IMR-90 (cell line): ENCODE results near the gene TCERG1. TPM values are rescaled to one million over a fixed set of nuclear protein-coding genes. Genes with fewer than 3 reads are reported as not detected.

Experiments used
- ATAC-seq: fragments of 200-7000 bp; cut with Tn5 transposase; 2 replicates; pipeline ENCODE4 v1.9.1; 2020; ENCODE audit warnings: low read depth, mild to moderate bottlenecking, moderate library complexity
- BruUV-seq: library from RNA; stranded (reverse); fragments of 400-500 nt; replicated peaks from 2 replicates; lab custom pipeline; 2021; lab: Mats Ljungman, UMichigan
- CTCF ChIA-PET: fragments of 300-600 bp; formaldehyde crosslinking; extraction: SDS; loops from one replicate; lab custom pipeline; 2021; ENCODE audit warnings: antibody characterized with exemption; lab: Yijun Ruan, JAX
- POLR2A ChIA-PET: fragments of 300-600 bp; sonication (Branson Sonifier 250); formaldehyde crosslinking; loops from one replicate; lab custom pipeline; 2022; ENCODE audit warnings: antibody characterized with exemption; ENCODE audit not compliant: unreplicated experiment; lab: Charles Lee
- DNase-seq: peaks from one replicate; pipeline ENCODE4 v3.0.0; 2013
- H2AFZ ChIP-seq: replicated peaks from 2 replicates; pipeline ENCODE3; 2013; ENCODE audit warnings: low read length, mild to moderate bottlenecking; ENCODE audit not compliant: poor library complexity
- H2AK5ac ChIP-seq: 2 replicates; pipeline ENCODE4 v1.6.1; 2013; ENCODE audit warnings: low read depth, low read length, inconsistent platforms
- H2AK9ac ChIP-seq: replicated peaks from 2 replicates; pipeline ENCODE3; 2013; ENCODE audit warnings: mild to moderate bottlenecking, low read depth, low read length, moderate library complexity; ENCODE audit not compliant: poor library complexity
- H2BK120ac ChIP-seq: 2 replicates; pipeline ENCODE4 v1.6.1; 2013; ENCODE audit warnings: low read depth, low read length, inconsistent platforms
- H2BK15ac ChIP-seq: 3 replicates; pipeline ENCODE4 v1.6.1; 2013; ENCODE audit warnings: low read depth, low read length, inconsistent platforms
- H2BK20ac ChIP-seq: 2 replicates; pipeline ENCODE4 v1.6.1; 2013; ENCODE audit warnings: low read depth, mild to moderate bottlenecking, inconsistent platforms, low read length, moderate library complexity
- H2BK5ac ChIP-seq: 2 replicates; pipeline ENCODE4 v1.6.1; 2013; ENCODE audit warnings: mild to moderate bottlenecking, low read depth, low read length, inconsistent platforms; ENCODE audit not compliant: poor library complexity, severe bottlenecking
- H3K14ac ChIP-seq: replicated peaks from 2 replicates; pipeline ENCODE4 v1.6.1; 2013; ENCODE audit warnings: low read depth, low read length, inconsistent platforms
- H3K18ac ChIP-seq: 2 replicates; pipeline ENCODE4 v1.6.1; 2013; ENCODE audit warnings: low read depth, low read length, control low read depth
- H3K23ac ChIP-seq: 2 replicates; pipeline ENCODE4 v1.6.1; 2013; ENCODE audit warnings: low read depth, low read length, inconsistent platforms
- H3K27ac ChIP-seq: 2 replicates; pipeline ENCODE4 v1.5.1; 2013; ENCODE audit warnings: mild to moderate bottlenecking, control low read depth, low read length; ENCODE audit not compliant: insufficient read depth
- H3K27me3 ChIP-seq: 2 replicates; pipeline ENCODE4 v1.6.1; 2013; ENCODE audit warnings: low read length; ENCODE audit not compliant: control insufficient read depth, insufficient read depth
- H3K36me3 ChIP-seq: 2 replicates; pipeline ENCODE4 v1.6.1; 2013; ENCODE audit warnings: low read length, mixed read lengths; ENCODE audit not compliant: control insufficient read depth, insufficient read depth
- H3K4ac ChIP-seq: 2 replicates; pipeline ENCODE4 v1.6.1; 2013; ENCODE audit warnings: low read depth, low read length, inconsistent platforms
- H3K4me1 ChIP-seq: 2 replicates; pipeline ENCODE4 v1.6.1; 2013; ENCODE audit warnings: low read length, mixed read lengths; ENCODE audit not compliant: control insufficient read depth, insufficient read depth
- H3K4me2 ChIP-seq: 2 replicates; pipeline ENCODE4 v1.6.1; 2013; ENCODE audit warnings: low read depth, mild to moderate bottlenecking, control low read depth, low read length, moderate library complexity
- H3K4me3 ChIP-seq: 2 replicates; pipeline ENCODE4 v1.5.1; 2013; ENCODE audit warnings: low read depth, mild to moderate bottlenecking, control low read depth, low read length, moderate library complexity; ENCODE audit not compliant: insufficient read depth
- H3K56ac ChIP-seq: 2 replicates; pipeline ENCODE4 v1.6.1; 2013; ENCODE audit warnings: low read length, inconsistent platforms; ENCODE audit not compliant: insufficient read depth; ENCODE audit errors: extremely low read depth
- H3K79me1 ChIP-seq, 2 experiments: 2 replicates each; pipeline ENCODE4 v1.6.1; 2013; ENCODE audit warnings: low read length in 2 of 2, inconsistent platforms in 1 of 2, low read depth in 1 of 2
- H3K9ac ChIP-seq: 2 replicates; pipeline ENCODE4 v1.6.1; 2013; ENCODE audit warnings: low read depth, low read length, control low read depth
- H3K9me1 ChIP-seq: 2 replicates; pipeline ENCODE4 v1.6.1; 2013; ENCODE audit warnings: low read length, inconsistent platforms; ENCODE audit not compliant: insufficient read depth
- H3K9me3 ChIP-seq: 2 replicates; pipeline ENCODE4 v1.6.1; 2013; ENCODE audit warnings: low read length; ENCODE audit not compliant: control insufficient read depth, insufficient read depth
- H4K20me1 ChIP-seq: 2 replicates; pipeline ENCODE4 v1.6.1; 2013; ENCODE audit warnings: low read length, inconsistent platforms; ENCODE audit not compliant: insufficient read depth
- H4K5ac ChIP-seq: 2 replicates; pipeline ENCODE4 v1.6.1; 2013; ENCODE audit warnings: mild to moderate bottlenecking, low read depth, low read length, control low read depth
- H4K8ac ChIP-seq, 2 experiments: 2 replicates each; pipeline ENCODE4 v1.6.1; 2013; ENCODE audit warnings: low read depth in 2 of 2, low read length in 2 of 2, control low read depth in 1 of 2, inconsistent platforms in 1 of 2
- H4K91ac ChIP-seq: 2 replicates; pipeline ENCODE4 v1.6.1; 2013; ENCODE audit warnings: low read depth, low read length, inconsistent platforms; ENCODE audit not compliant: insufficient read depth
- BHLHE40 ChIP-seq: fragments of 150-350 bp; IDR thresholded peaks from 2 replicates; pipeline ENCODE4 v1.6.1; 2016; ENCODE audit warnings: mild to moderate bottlenecking, low read depth, low read length
- CEBPB ChIP-seq: IDR thresholded peaks from 2 replicates; pipeline ENCODE4 v1.6.1; 2012; ENCODE audit warnings: low read depth, low read length, improper control_type of control experiment
- CHD1 ChIP-seq: IDR thresholded peaks from 2 replicates; pipeline ENCODE4 v1.6.1; 2012; ENCODE audit warnings: low read depth, low read length, improper control_type of control experiment
- FOS ChIP-seq: fragments of 150-350 bp; IDR thresholded peaks from 2 replicates; pipeline ENCODE4 v1.6.1; 2016; ENCODE audit warnings: low read depth, low read length
- MXI1 ChIP-seq: IDR thresholded peaks from 2 replicates; pipeline ENCODE4 v1.6.1; 2012; ENCODE audit warnings: low read depth, mild to moderate bottlenecking, low read length, moderate library complexity, borderline replicate concordance
- NFE2L2 ChIP-seq: fragments of 150-350 bp; IDR thresholded peaks from 2 replicates; pipeline ENCODE4 v1.6.1; 2016; ENCODE audit warnings: low read depth, mild to moderate bottlenecking, low read length
- POLR2A ChIP-seq: IDR thresholded peaks from 2 replicates; pipeline ENCODE4 v1.6.1; 2012; ENCODE audit warnings: mild to moderate bottlenecking, low read depth, low read length
- RAD21 ChIP-seq: IDR thresholded peaks from 2 replicates; pipeline ENCODE4 v1.6.1; 2012; ENCODE audit warnings: low read length, improper control_type of control experiment
- RCOR1 ChIP-seq: IDR thresholded peaks from 2 replicates; pipeline ENCODE4 v1.6.1; 2012; ENCODE audit warnings: mild to moderate bottlenecking, low read length, improper control_type of control experiment; ENCODE audit not compliant: insufficient replicate concordance
- RFX5 ChIP-seq: IDR thresholded peaks from 2 replicates; pipeline ENCODE4 v1.8.0; 2012; ENCODE audit warnings: low read depth, mild to moderate bottlenecking, low read length, moderate library complexity
- USF2 ChIP-seq: fragments of 150-350 bp; IDR thresholded peaks from 2 replicates; pipeline ENCODE4 v1.6.1; 2017; ENCODE audit warnings: mild to moderate bottlenecking, antibody characterized with exemption, low read length, low read depth
- whole genome bisulfite sequencing, 2 experiments: methylation state at CpG; one replicate each; pipeline versions ENCODE4 v1.1.5 to v1.1.7; 2013; ENCODE audit warnings: missing lambda C conversion rate in 2 of 2; ENCODE audit not compliant: insufficient read length in 1 of 2; ENCODE audit errors: extremely low coverage in 2 of 2; 5-methylcytosine and 5-hydroxymethylcytosine counted together
- dilution Hi-C: fragments of 300-500 bp; cut with HindIII; formaldehyde crosslinking; loops from one replicate; pipeline ENCODE4 v1.14.3; 2018; ENCODE audit warnings: low sequenced_read_pairs; ENCODE audit not compliant: unreplicated experiment
- in situ Hi-C: fragments of 300-500 bp; cut with MboI; formaldehyde crosslinking; loops from 3 replicates; pipeline ENCODE4 v1.14.3; 2019; ENCODE audit warnings: low sequenced_read_pairs, inconsistent platforms, mixed read lengths
- intact Hi-C: fragments of 100-400 bp; cut with micrococcal nuclease; formaldehyde crosslinking; loops from 2 replicates; pipeline ENCODE4 v1.10.0; 2022
- polyA plus RNA-seq, 3 experiments: library from polyadenylated mRNA; depleted of rRNA; stranded (reverse); fragments of >200 nt; gene quantifications; 2 replicates each; pipeline ENCODE4 v1.2.3, GENCODE V29; 2012; ENCODE audit warnings: low replicate concordance in 1 of 3
- total RNA-seq: library from RNA; depleted of rRNA; stranded (reverse); fragments of >200 nt; gene quantifications from 2 replicates; pipeline ENCODE4 v1.2.3, GENCODE V29; 2012
- TF ChIP-seq, protein P1 (sequence below): fragments of 150-350 bp; IDR thresholded peaks from 2 replicates; pipeline ENCODE4 v1.6.1; 2016; ENCODE audit warnings: low read depth, mild to moderate bottlenecking, low read length, moderate library complexity, borderline replicate concordance
- TF ChIP-seq, protein P2 (sequence below): conservative IDR thresholded peaks from 2 replicates; pipeline ENCODE4 v1.5.1; 2012; ENCODE audit warnings: mild to moderate bottlenecking, low read depth, low read length, improper control_type of control experiment

The TCERG1 gene
- total and polyA plus RNA-seq, 2 of the 4 experiments (the other 2 are of a cell fraction), result 21.9 to 44.7 TPM

DNA sequence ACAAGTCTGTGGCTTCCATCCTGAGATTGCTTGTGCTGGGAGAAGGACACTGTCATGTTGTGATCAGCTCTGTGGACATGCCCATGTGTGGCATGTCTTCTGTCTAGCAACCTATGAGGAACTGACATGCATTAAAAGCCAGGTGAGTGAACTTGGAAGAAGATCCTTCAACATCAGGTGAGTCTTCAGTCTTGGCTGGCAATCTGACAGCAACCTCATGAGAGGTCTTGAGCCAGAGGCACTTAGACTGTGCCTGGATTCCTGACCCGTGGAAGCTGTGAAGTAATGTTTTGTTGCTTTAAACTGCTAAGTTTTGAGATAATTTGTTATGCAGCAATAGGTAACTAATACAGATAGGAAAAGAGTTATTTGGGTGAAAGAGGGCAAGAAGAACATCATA lies 6.8 kb upstream of the TCERG1 start:
- CTCF ChIA-PET, result interaction anchor here (0.7 kb wide), 1 partner anchor 319 kb away, joined by 3 read pairs; no protein-coding TSS in a partner anchor
- intact Hi-C loops, result no loop called here
- in situ Hi-C loops, result loop anchor here (25.0 kb wide), 1 partner anchor 303 kb away; no protein-coding TSS in a partner anchor

More for the DNA sequence above, 6.8 kb upstream of the TCERG1 start:
- Histone ChIP-seq H3K4me3 (no peak overlapping the region), H3K9me3 (no peaks in the 10 kb centered on the region), H3K23ac (no peak overlapping the region), H2BK120ac (no peak overlapping the region), H3K18ac (no peak overlapping the region), H3K27me3 (no peaks in the 10 kb centered on the region; the same call in 1 of the 2 replicates), H3K4me1 (no peaks in the 10 kb centered on the region), H3K36me3 (no peaks in the 10 kb centered on the region), H2AFZ (no peak overlapping the region), H4K20me1 (no peaks in the 10 kb centered on the region), H2AK9ac (no peak overlapping the region), H2AK5ac (no peak overlapping the region), H2BK5ac (no peak overlapping the region), H3K4me2 (no peak overlapping the region), H3K79me1 (no peaks in the 10 kb centered on the region), H2BK20ac (no peak overlapping the region), H2BK15ac (no peak overlapping the region), H4K8ac (no peak overlapping the region), H4K91ac (no peak overlapping the region), H3K9me1 (no peaks in the 10 kb centered on the region), H3K56ac (no peak overlapping the region), H3K14ac (no peak overlapping the region), H3K27ac (no peak overlapping the region), H4K5ac (no peak overlapping the region), H3K9ac (no peak overlapping the region), H3K4ac (no peak overlapping the region)
- dilution Hi-C loops, result no loop called here
- DNase-seq (no peak), ATAC-seq (no peak)
- BruUV-seq, result no TSS peak
- POLR2A ChIA-PET, result no interaction called here
- WGBS, 2 experiments, result 80% methylated on average over 1 of the region's 1 CpG; no CpG with 5 or more reads in 1 of the 2 experiments
- TF ChIP-seq BHLHE40, result no peak
- no peak for TF ChIP-seq USF2
- TF ChIP-seq CEBPB, result no peak
- TF ChIP-seq RFX5, result no peak
- TF ChIP-seq RAD21, result no peak
- no peak for TF ChIP-seq RCOR1
- TF ChIP-seq, protein P1, sequence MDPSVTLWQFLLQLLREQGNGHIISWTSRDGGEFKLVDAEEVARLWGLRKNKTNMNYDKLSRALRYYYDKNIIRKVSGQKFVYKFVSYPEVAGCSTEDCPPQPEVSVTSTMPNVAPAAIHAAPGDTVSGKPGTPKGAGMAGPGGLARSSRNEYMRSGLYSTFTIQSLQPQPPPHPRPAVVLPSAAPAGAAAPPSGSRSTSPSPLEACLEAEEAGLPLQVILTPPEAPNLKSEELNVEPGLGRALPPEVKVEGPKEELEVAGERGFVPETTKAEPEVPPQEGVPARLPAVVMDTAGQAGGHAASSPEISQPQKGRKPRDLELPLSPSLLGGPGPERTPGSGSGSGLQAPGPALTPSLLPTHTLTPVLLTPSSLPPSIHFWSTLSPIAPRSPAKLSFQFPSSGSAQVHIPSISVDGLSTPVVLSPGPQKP, result no peak
- TF ChIP-seq MXI1, result no peak
- TF ChIP-seq CHD1, result no peak
- no peak for TF ChIP-seq NFE2L2
- TF ChIP-seq POLR2A, result no peak
- TF ChIP-seq FOS, result no peak
- TF ChIP-seq, protein P2, sequence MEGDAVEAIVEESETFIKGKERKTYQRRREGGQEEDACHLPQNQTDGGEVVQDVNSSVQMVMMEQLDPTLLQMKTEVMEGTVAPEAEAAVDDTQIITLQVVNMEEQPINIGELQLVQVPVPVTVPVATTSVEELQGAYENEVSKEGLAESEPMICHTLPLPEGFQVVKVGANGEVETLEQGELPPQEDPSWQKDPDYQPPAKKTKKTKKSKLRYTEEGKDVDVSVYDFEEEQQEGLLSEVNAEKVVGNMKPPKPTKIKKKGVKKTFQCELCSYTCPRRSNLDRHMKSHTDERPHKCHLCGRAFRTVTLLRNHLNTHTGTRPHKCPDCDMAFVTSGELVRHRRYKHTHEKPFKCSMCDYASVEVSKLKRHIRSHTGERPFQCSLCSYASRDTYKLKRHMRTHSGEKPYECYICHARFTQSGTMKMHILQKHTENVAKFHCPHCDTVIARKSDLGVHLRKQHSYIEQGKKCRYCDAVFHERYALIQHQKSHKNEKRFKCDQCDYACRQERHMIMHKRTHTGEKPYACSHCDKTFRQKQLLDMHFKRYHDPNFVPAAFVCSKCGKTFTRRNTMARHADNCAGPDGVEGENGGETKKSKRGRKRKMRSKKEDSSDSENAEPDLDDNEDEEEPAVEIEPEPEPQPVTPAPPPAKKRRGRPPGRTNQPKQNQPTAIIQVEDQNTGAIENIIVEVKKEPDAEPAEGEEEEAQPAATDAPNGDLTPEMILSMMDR, result no peak
